Left lung (tissue), 10 donors: Measurements from ENCODE around the gene HOMER2. TPM values are rescaled to one million over a fixed set of nuclear protein-coding genes. Genes with fewer than 3 reads are reported as not detected.
"Not testable (repeated sequence)": the region's sequence is repeated elsewhere in the genome, so short reads cannot be mapped to it uniquely, and the experiment has no call there.

Source experiments
- ATAC-seq: fragments of 200-7000 bp; cut with Tn5 transposase; one replicate; pipeline ENCODE4 v1.9.1; 2020; ENCODE audit warnings: moderate library complexity
- DNase-seq, 4 donors: peaks; one replicate each; pipeline ENCODE4 v3.0.0-alpha.2; 2013 to 2020
- H3K27ac ChIP-seq, 2 donors: fragments of 200-600 bp; sonication (generic) in 1 of 2; one replicate each; pipeline versions ENCODE4 v1.5.0 to v1.8.0; 2020 to 2021
- H3K27me3 ChIP-seq, 2 donors: fragments of 200-600 bp; sonication (generic) in 1 of 2; one replicate each; pipeline versions ENCODE4 v1.5.0 to v1.8.0; 2020 to 2021
- H3K36me3 ChIP-seq, 2 donors: fragments of 200-600 bp; sonication (generic) in 1 of 2; one replicate each; pipeline versions ENCODE4 v1.5.0 to v1.8.0; 2020 to 2021
- H3K4me1 ChIP-seq, 2 donors: fragments of 200-600 bp; one replicate each; pipeline ENCODE4 v1.8.0; 2021
- H3K4me3 ChIP-seq, 2 donors: fragments of 200-600 bp; sonication (generic) in 1 of 2; one replicate each; pipeline versions ENCODE4 v1.5.0 to v1.8.0; 2020 to 2021; ENCODE audit warnings: mild to moderate bottlenecking in 1 of 2
- H3K9me3 ChIP-seq, 2 donors: fragments of 200-600 bp; sonication (generic) in 1 of 2; one replicate each; pipeline versions ENCODE4 v1.5.0 to v1.8.0; 2020 to 2021
- CTCF ChIP-seq, 2 donors: fragments of 200-600 bp; sonication (generic) in 1 of 2; IDR thresholded peaks; one replicate each; pipeline versions ENCODE4 v1.5.0 to v1.8.0; 2021; ENCODE audit warnings: antibody characterized with exemption in 2 of 2
- intact Hi-C, 2 donors: fragments of 100-400 bp; cut with DNase I; formaldehyde crosslinking; loops; one replicate each; pipeline versions ENCODE4 v1.11.2 to v1.14.2; 2022
- polyA plus RNA-seq, 6 donors: library from polyadenylated mRNA; unstranded; fragments of 120-200 nt; gene quantifications; one replicate each; pipeline ENCODE4 v1.2.1, GENCODE V29; 2013; ENCODE audit not compliant: insufficient read length in 6 of 6
- total RNA-seq, 2 donors: library from RNA; stranded (reverse); fragmentation: NEBNext Ultra II Directional; extraction: Animal tissue kit (Norgen Biotek cat#: 25700); gene quantifications; one replicate each; pipeline ENCODE4 v1.2.1, GENCODE V29; 2021
- donor health status: DM: no; HTN: yes; CAD: no.
- donor health status: DM: no; HTN: no; CAD: no.

HOMER2 gene
- total and polyA plus RNA-seq, 8 donors = 17.3 to 22.4 (median 19.0) TPM

GRCh38 chr15:82828075-82828474 lies 124.4 kb downstream of the HOMER2 start:
- Histone ChIP-seq H3K27me3 (no peaks in the 10 kb centered on the region), H3K36me3 (peaks cover 8 to 100% of the 10 kb centered on the region in 2 donors), H3K4me3 (no peak overlapping the region), H3K9me3 (no peaks in the 10 kb centered on the region), H3K27ac (no peak overlapping the region), H3K4me1 (peaks cover 7 to 20% of the 10 kb centered on the region in 2 donors)
- intact Hi-C loops = no loop called here
- DNase-seq (no peak), ATAC-seq (peak; percentile 16)
- no peak for TF ChIP-seq CTCF (IDR thresholded peaks at IDR 0.05)

- intact Hi-C loops = no loop called here
- Histone ChIP-seq H3K4me3 (no peak overlapping the region), H3K27ac (no peak overlapping the region), H3K9me3 (no peaks in the 10 kb centered on the region), H3K36me3 (peaks cover 8 to 100% of the 10 kb centered on the region in 2 donors), H3K27me3 (no peaks in the 10 kb centered on the region), H3K4me1 (no peaks in the 10 kb centered on the region)
- no peak for DNase-seq
- TF ChIP-seq CTCF (IDR thresholded peaks at IDR 0.05) = no peak
- ATAC-seq = no peak
Measured at GRCh38 chr15:82823049-82823448, 129.5 kb downstream of the HOMER2 start.

DNA sequence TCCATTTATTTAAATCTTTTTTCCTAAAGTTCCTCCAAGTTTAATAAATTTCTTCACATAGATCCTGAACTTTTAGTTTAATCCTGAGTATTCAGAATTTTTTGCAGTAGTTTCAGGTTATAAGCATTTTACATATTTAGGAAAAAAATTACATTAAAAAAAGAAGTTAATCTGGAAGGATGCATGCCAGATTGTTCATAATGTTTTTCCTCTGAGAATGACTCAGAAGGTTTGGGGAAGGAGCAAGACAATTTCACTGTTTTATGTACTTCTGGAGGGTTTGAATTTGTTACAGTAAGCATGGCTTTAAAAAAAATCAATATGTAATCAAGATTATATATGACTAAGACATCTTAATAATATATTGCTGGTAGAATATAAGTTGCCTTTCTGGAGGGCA lies 130.7 kb downstream of the HOMER2 start:
- H3K27ac ChIP-seq, H3K27me3 ChIP-seq, H3K9me3 ChIP-seq, DNase-seq, intact Hi-C loops, ATAC-seq, H3K4me1 ChIP-seq, H3K4me3 ChIP-seq: not testable (repeated sequence)
- peaks cover 8 to 100% of the 10 kb centered on the region in 2 donors for H3K36me3 ChIP-seq

GRCh38 chr15:82821396-82821795 lies 131.1 kb downstream of the HOMER2 start:
- H3K9me3 ChIP-seq, ATAC-seq, DNase-seq, H3K27ac ChIP-seq, H3K4me1 ChIP-seq, intact Hi-C loops, H3K4me3 ChIP-seq, H3K27me3 ChIP-seq: not testable (repeated sequence)
- H3K36me3 ChIP-seq = peaks cover 6 to 100% of the 10 kb centered on the region in 2 donors

GRCh38 chr15:82820128-82820527 lies 132.4 kb downstream of the HOMER2 start:
- no peaks in the 10 kb centered on the region for H3K9me3 ChIP-seq
- DNase-seq = no peak
- H3K27me3 ChIP-seq = no peaks in the 10 kb centered on the region
- H3K4me1 ChIP-seq = no peaks in the 10 kb centered on the region
- no peak overlapping the region for H3K4me3 ChIP-seq
- H3K36me3 ChIP-seq = peaks cover 5 to 100% of the 10 kb centered on the region in 2 donors
- H3K27ac ChIP-seq = no peak overlapping the region
- TF ChIP-seq CTCF (IDR thresholded peaks at IDR 0.05) = no peak
- no peak for ATAC-seq
- intact Hi-C loops = no loop called here

DNA sequence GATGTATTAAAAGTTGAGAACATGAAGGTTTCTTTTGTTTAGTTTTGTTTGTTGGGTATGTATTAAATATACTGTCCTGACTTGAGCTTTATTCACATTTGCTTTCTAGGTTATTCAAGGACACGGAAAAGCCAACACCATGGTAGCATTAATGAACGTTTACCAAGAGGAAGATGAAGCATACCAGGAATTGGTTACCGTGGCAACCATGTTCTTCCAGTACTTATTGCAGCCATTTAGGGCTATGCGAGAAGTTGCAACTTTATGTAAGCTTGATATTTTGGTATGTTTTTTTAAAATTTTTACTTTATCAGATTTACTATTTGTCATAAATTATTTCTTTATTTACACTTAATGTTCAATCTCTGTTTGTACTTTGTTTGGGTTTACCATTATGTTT lies 139.5 kb downstream of the HOMER2 start:
- ATAC-seq (no peak), DNase-seq (no peak)
- Histone ChIP-seq H3K4me1 (peaks cover 6 to 21% of the 10 kb centered on the region in 2 donors), H3K36me3 (peaks cover 0 to 51% of the 10 kb centered on the region in 2 donors), H3K27ac (no peak overlapping the region), H3K4me3 (no peak overlapping the region), H3K27me3 (no peaks in the 10 kb centered on the region), H3K9me3 (no peaks in the 10 kb centered on the region)
- intact Hi-C loops = no loop called here
- no peak for TF ChIP-seq CTCF (IDR thresholded peaks at IDR 0.05)
